GM12878 (cell line): ENCODE results near the gene ASNSD1. TPM values are rescaled to one million over a fixed set of nuclear protein-coding genes. Genes with fewer than 3 reads are reported as not detected.

Experiments used
- ATAC-seq: fragments of 200-7000 bp; cut with Tn5 transposase; 3 replicates; pipeline ENCODE4 v1.9.1; 2020; ENCODE audit warnings: mild to moderate bottlenecking, moderate library complexity
- BruUV-seq: library from RNA; stranded (reverse); fragments of 400-500 nt; replicated peaks from 2 replicates; lab custom pipeline; 2021; lab: Mats Ljungman, UMichigan
- CTCF ChIA-PET: fragments of 300-600 bp; sonication (Branson Sonifier 250); formaldehyde crosslinking; extraction: SDS; loops from one replicate; lab custom pipeline; 2021; ENCODE audit warnings: inconsistent platforms; lab: Yijun Ruan, JAX
- POLR2A ChIA-PET: fragments of 350-600 bp; formaldehyde crosslinking; extraction: SDS; loops from one replicate; lab custom pipeline; 2021; ENCODE audit warnings: inconsistent platforms; lab: Charles Lee
- RAD21 ChIA-PET: fragments of 300-600 bp; sonication (Branson Sonifier 250); formaldehyde crosslinking; loops from one replicate; lab custom pipeline; 2023; ENCODE audit warnings: antibody characterized with exemption; ENCODE audit not compliant: unreplicated experiment; lab: Charles Lee
- SMC1A ChIA-PET: fragments of 300-600 bp; sonication (Branson Sonifier 250); formaldehyde crosslinking; loops from one replicate; lab custom pipeline; 2023; ENCODE audit not compliant: unreplicated experiment, uncharacterized antibody; lab: Charles Lee
- DNase-seq: peaks from one replicate; pipeline ENCODE4 v3.0.0-alpha.2; 2011; ENCODE audit warnings: low read depth, low spot score
- FAIRE-seq: peaks from 3 replicates; lab custom pipeline; 2011; peaks lifted over from hg19 to GRCh38; lab: Jason Lieb, UNC
- H2AFZ ChIP-seq: 2 replicates; pipeline ENCODE4 v1.6.0; 2011; ENCODE audit warnings: low read depth, low read length, control low read depth; ENCODE audit not compliant: control insufficient read depth
- H3K27ac ChIP-seq: 2 replicates; pipeline ENCODE4 v1.5.1; 2011; ENCODE audit warnings: control low read depth; ENCODE audit not compliant: control insufficient read depth, insufficient read depth
- H3K27me3 ChIP-seq, 2 experiments: replicated peaks in 1 of 2; 2 replicates each; pipeline versions ENCODE4 v1.6.0 to v1.6.1; 2011; ENCODE audit warnings: low read length in 1 of 2; ENCODE audit not compliant: control insufficient read depth in 2 of 2, insufficient read depth in 2 of 2
- H3K36me3 ChIP-seq, 2 experiments: 2 replicates each; pipeline ENCODE4 v1.5.1; 2011; ENCODE audit warnings: low read length in 1 of 2; ENCODE audit not compliant: control insufficient read depth in 2 of 2, insufficient read depth in 2 of 2
- H3K4me1 ChIP-seq: 2 replicates; pipeline ENCODE4 v1.6.1; 2011; ENCODE audit warnings: mild to moderate bottlenecking, low read length, moderate library complexity, mixed read lengths; ENCODE audit not compliant: control insufficient read depth, insufficient read depth
- H3K4me2 ChIP-seq: 2 replicates; pipeline ENCODE4 v1.6.0; 2011; ENCODE audit warnings: control low read depth; ENCODE audit not compliant: control insufficient read depth, insufficient read depth
- H3K4me3 ChIP-seq: fragments of 200-600 bp; sonication (generic); 2 replicates; pipeline ENCODE4 v1.5.1; 2016
- H3K79me2 ChIP-seq: 2 replicates; pipeline ENCODE4 v1.6.0; 2011; ENCODE audit warnings: low read length; ENCODE audit not compliant: control insufficient read depth, insufficient read depth
- H3K9ac ChIP-seq: 2 replicates; pipeline ENCODE4 v1.8.0; 2011; ENCODE audit warnings: low read length, control low read depth, mixed read lengths; ENCODE audit not compliant: control insufficient read depth, insufficient read depth
- H3K9me3 ChIP-seq: replicated peaks from 3 replicates; pipeline ENCODE4 v1.5.1; 2011; ENCODE audit warnings: mild to moderate bottlenecking, low read length; ENCODE audit not compliant: control insufficient read depth, insufficient read depth
- H4K20me1 ChIP-seq: 2 replicates; pipeline ENCODE4 v1.6.0; 2011; ENCODE audit not compliant: control insufficient read depth, insufficient read depth
- BMI1 ChIP-seq: fragments of 450-650 bp; IDR thresholded peaks from 2 replicates; pipeline ENCODE4 v1.6.1; 2016; ENCODE audit warnings: mild to moderate bottlenecking, moderate library complexity, borderline replicate concordance
- CHD1 ChIP-seq: IDR thresholded peaks from 2 replicates; pipeline ENCODE4 v1.6.1; 2012; ENCODE audit warnings: low read depth, low read length, improper control_type of control experiment
- JUNB ChIP-seq: IDR thresholded peaks from 2 replicates; pipeline ENCODE4 v1.6.1; 2016; ENCODE audit warnings: antibody characterized with exemption, mild to moderate bottlenecking
- LARP7 ChIP-seq: fragments of 450-650 bp; IDR thresholded peaks from 2 replicates; pipeline ENCODE4 v1.6.1; 2017; ENCODE audit warnings: mild to moderate bottlenecking
- NFXL1 ChIP-seq: fragments of 450-650 bp; IDR thresholded peaks from 2 replicates; pipeline ENCODE4 v1.6.1; 2017; ENCODE audit warnings: antibody characterized with exemption, mild to moderate bottlenecking, borderline replicate concordance
- NFYA ChIP-seq: IDR thresholded peaks from 2 replicates; pipeline ENCODE4 v1.6.1; 2011; ENCODE audit warnings: low read depth, mild to moderate bottlenecking, low read length, improper control_type of control experiment, borderline replicate concordance
- NKRF ChIP-seq: fragments of 450-650 bp; conservative IDR thresholded peaks from 2 replicates; pipeline ENCODE4 v1.6.1; 2017; ENCODE audit warnings: mild to moderate bottlenecking, moderate library complexity
- PRDM15 ChIP-seq: fragments of 450-650 bp; formaldehyde crosslinking; IDR thresholded peaks from 2 replicates; pipeline ENCODE4 v1.4.0; 2020; ENCODE audit warnings: mild to moderate bottlenecking, moderate library complexity
- SIN3A ChIP-seq: IDR thresholded peaks from 2 replicates; pipeline ENCODE4 v1.6.1; 2012; ENCODE audit warnings: low read depth, low read length, improper control_type of control experiment
- TCF12 ChIP-seq: IDR thresholded peaks from 2 replicates; pipeline ENCODE4 v1.6.1; 2011; ENCODE audit warnings: low read depth, mild to moderate bottlenecking, low read length
- TCF7 ChIP-seq: IDR thresholded peaks from 2 replicates; pipeline ENCODE4 v1.6.1; 2014; ENCODE audit warnings: antibody characterized with exemption, borderline replicate concordance
- ZBTB4 ChIP-seq: fragments of 450-650 bp; formaldehyde crosslinking; IDR thresholded peaks from 2 replicates; pipeline ENCODE4 v1.4.0; 2022; ENCODE audit warnings: mild to moderate bottlenecking, moderate library complexity
- ZNF274 ChIP-seq: IDR thresholded peaks from one replicate; pipeline ENCODE4 v1.8.0; 2011; ENCODE audit not compliant: insufficient read length, insufficient read depth
- WGBS: methylation state at CpG from one replicate; pipeline ENCODE4 v1.1.6; 2016; ENCODE audit warnings: low lambda C conversion rate; ENCODE audit not compliant: insufficient replicate concordance, insufficient coverage; ENCODE audit errors: missing lambda C conversion rate; 5-methylcytosine and 5-hydroxymethylcytosine counted together
- in situ Hi-C: fragments of 300-500 bp; cut with MboI; formaldehyde crosslinking; loops from 9 replicates; pipeline ENCODE4 v1.14.3; 2018; ENCODE audit warnings: mixed read lengths
- intact Hi-C: fragments of 100-400 bp; cut with micrococcal nuclease; formaldehyde crosslinking; loops from one replicate; pipeline ENCODE4 v1.14.2; 2022; ENCODE audit not compliant: unreplicated experiment
- polyA plus RNA-seq, 11 experiments: library from polyadenylated mRNA; depleted of rRNA in 4 of 11; unstranded in 6 of 11; stranded (reverse) in 5 of 11; fragments of >200 nt; fragmentation: Nextera tagmentation in 4 of 11; fragmentation: Illumina TruSeq in 1 of 11; extraction: Ambion mirVana in 4 of 11; extraction: Trizol in 1 of 11; gene quantifications; 1 replicate in 1 of 11; 2 replicates in 10 of 11; pipeline versions ENCODE4 v1.2.1 to v1.2.3, GENCODE V29; 2011 to 2016; ENCODE audit warnings: inconsistent platforms in 2 of 11, missing spikeins in 2 of 11, low read depth in 1 of 11
- total RNA-seq, 4 experiments: library from RNA; depleted of rRNA in 3 of 4; stranded (reverse); fragments of >200 nt in 3 of 4; fragmentation: Illumina TruSeq in 1 of 4; extraction: Trizol in 1 of 4; gene quantifications; 2 replicates each; pipeline versions ENCODE4 v1.2.1 to v1.2.3, GENCODE V29; 2013 to 2021

The ASNSD1 gene
- total and polyA plus RNA-seq, 10 of the 15 experiments (the other 5 are each of a cell fraction or from before 2014, with no cell fraction given): 39.1 to 89.8 (median 72.1) TPM

GRCh38 chr2:189696223-189696622 is 35.0 kb downstream of the ASNSD1 start:
- no peak overlapping the region for H3K9ac ChIP-seq
- H3K36me3 ChIP-seq: no peaks in the 10 kb centered on the region
- no peak overlapping the region for H3K4me3 ChIP-seq
- no peak overlapping the region for H3K27ac ChIP-seq
- no peaks in the 10 kb centered on the region for H3K9me3 ChIP-seq
- no TSS peak for BruUV-seq
- no peaks in the 10 kb centered on the region for H3K4me1 ChIP-seq
- in situ Hi-C loops (no loop called here), intact Hi-C loops (no loop called here)
- ChIA-PET RAD21 (interaction anchor here (1.2 to 2.5 kb wide), 7 partner anchors 12 to 66 kb away, joined by 3 to 10 read pairs (median 4); partner anchors contain the start of genes ANKAR, ASNSD1 and OSGEPL1), SMC1A (interaction anchor here (0.7 to 3.5 kb wide), 17 partner anchors 9 to 681 kb away, joined by 3 to 45 read pairs (median 6); partner anchors contain the start of genes ANKAR, ASNSD1 and OSGEPL1), POLR2A (interaction anchor here (0.9 to 1.4 kb wide), 4 partner anchors 13 to 35 kb away, joined by 3 read pairs; partner anchors contain the start of gene ASNSD1), CTCF (interaction anchor here (0.6 to 7.0 kb wide), 15 partner anchors 10 to 717 kb away, joined by 3 to 112 read pairs (median 4); partner anchors contain the start of genes ANKAR, ASNSD1, HIBCH and OSGEPL1)
- FAIRE-seq: no peak
- H2AFZ ChIP-seq: no peak overlapping the region
- WGBS: 100% methylated on average over 3 of the region's 3 CpGs
- no peak for DNase-seq
- H3K27me3 ChIP-seq: no peaks in the 10 kb centered on the region
- H4K20me1 ChIP-seq: no peaks in the 10 kb centered on the region
- no peaks in the 10 kb centered on the region for H3K79me2 ChIP-seq
- no peak overlapping the region for H3K4me2 ChIP-seq
- no peak for ATAC-seq
- TF ChIP-seq TCF7 (no peak), ZBTB4 (CRISPR knock-in tag) (no peak), NFYA (no peak), JUNB (no peak), NFXL1 (no peak), BMI1 (no peak), LARP7 (no peak), CHD1 (no peak), PRDM15 (CRISPR knock-in tag) (no peak), TCF12 (no peak), ZNF274 (no peak), SIN3A (no peak), NKRF (no peak)
